Measurements from ENCODE around the gene CDK5RAP3.

Gene CDK5RAP3

DNA sequence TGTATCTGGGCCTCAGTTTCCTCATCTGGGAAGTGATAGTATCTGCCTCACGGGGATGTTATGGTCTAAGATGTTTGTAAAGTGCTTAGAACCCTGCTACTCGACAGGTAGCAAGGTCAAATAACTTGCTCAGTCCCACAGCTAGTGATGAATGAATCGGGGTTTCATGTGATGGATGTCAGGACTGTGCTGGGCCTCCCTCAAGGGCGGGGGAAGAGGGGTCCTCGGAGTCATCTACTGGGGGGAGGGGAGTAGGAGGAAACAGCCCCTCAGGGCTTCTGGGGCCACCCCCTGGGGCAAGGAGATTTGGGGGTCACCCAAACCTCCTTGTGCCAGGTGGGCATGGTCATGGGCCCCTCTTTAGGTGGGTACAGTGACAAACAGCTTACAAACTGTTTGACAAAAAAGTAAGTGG, 28.8 kb upstream of the CDK5RAP3 start:
- peaks cover 36% of the 10 kb centered on the region for H3K4me1 Mint-ChIP-seq (ENCODE audit: low read depth)
- peak overlapping the region; percentile 91 for H3K27ac Mint-ChIP-seq
- H3K4me3 Mint-ChIP-seq = peak overlapping the region; percentile 95
- H3K36me3 Mint-ChIP-seq (ENCODE audit: low read depth) = peaks cover 20% of the 10 kb centered on the region
- H3K27me3 Mint-ChIP-seq (ENCODE audit: low read depth) = no peaks in the 10 kb centered on the region
- DNase-seq (ENCODE audit: low spot score) = no peak
- H3K9me3 Mint-ChIP-seq = peaks cover 3% of the 10 kb centered on the region

- H3K4me3 Mint-ChIP-seq = peak overlapping the region; percentile 95
- H3K27ac Mint-ChIP-seq = peak overlapping the region; percentile 91
- H3K9me3 Mint-ChIP-seq = peaks cover 3% of the 10 kb centered on the region
- peaks cover 22% of the 10 kb centered on the region for H3K36me3 Mint-ChIP-seq (ENCODE audit: low read depth)
- H3K4me1 Mint-ChIP-seq (ENCODE audit: low read depth) = peaks cover 38% of the 10 kb centered on the region
- H3K27me3 Mint-ChIP-seq (ENCODE audit: low read depth) = no peaks in the 10 kb centered on the region
- no peak for DNase-seq (ENCODE audit: low spot score)
These were observed 28.3 kb upstream of the CDK5RAP3 start for GRCh38 chr17:47942568-47942967.

DNA sequence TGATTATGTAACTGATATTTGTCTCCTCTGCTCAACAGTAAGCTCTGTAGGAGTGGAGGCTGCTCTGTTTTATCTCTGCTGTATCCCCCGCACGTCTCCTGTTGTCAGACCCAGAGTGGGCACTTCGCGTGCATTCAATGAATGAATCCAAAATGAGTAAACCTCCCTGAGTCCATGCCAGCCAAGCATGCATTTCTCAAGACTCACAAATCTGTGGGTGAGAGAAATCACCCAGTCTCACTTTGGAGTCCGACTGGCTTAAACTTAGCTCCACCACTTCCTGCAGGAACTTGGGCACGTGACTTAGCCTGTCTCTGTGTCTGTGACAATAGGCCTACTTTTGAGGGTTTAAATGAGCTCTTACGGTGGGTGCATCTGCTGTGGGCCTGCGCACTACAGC, 25.8 kb upstream of the CDK5RAP3 start:
- Mint-ChIP-seq H3K27ac (peak overlapping the region; percentile 56), H3K36me3 (ENCODE audit: low read depth) (peaks cover 34% of the 10 kb centered on the region), H3K27me3 (ENCODE audit: low read depth) (no peaks in the 10 kb centered on the region), H3K4me3 (peak overlapping the region; percentile 25), H3K4me1 (ENCODE audit: low read depth) (peaks cover 49% of the 10 kb centered on the region), H3K9me3 (peaks cover 3% of the 10 kb centered on the region)
- DNase-seq (ENCODE audit: low spot score) = no peak

DNA sequence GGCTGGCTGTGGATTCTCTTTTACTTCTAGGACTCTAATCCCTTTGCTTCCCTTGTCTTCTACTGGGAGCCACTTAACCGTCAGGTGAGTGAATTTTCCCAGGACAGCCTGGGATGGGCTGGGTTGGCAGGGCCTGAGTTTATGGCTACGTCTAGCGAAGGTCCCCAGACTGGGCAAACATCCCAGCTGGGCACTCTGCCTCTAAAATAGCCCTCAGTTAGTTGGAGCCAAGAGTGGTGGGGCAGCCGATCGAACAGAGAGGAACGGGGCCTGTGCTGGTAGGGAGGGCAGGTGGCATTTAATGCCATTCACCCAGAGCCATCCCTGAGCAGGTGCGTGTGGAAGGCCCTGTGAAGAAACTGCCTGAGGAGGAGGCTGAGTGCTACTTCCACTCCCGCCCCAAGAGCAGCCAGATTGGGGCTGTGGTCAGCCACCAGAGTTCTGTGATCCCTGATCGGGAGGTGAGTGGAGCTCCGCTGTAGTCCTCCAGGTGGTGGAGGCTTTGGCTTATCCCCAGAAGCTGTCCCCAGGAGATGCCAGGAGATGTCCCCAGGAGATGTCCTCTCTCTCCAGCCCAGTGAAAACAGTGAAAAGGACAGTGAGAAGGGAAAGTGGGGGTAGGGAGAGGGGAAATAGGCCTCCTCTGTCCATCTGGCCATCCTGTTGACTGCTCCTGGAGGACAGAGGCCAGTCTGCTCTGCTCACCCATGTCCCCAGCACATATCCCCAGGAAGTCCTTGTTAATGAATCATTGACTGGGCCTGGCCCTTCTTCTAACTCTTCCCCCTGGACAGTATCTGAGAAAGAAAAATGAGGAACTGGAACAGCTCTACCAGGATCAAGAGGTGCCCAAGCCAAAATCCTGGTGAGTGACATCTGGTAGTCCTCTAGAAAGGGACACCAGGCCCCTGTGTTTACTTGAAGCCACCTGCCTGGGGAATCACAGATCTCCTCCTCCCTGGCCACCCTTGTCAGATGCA, 25.1 kb upstream of the CDK5RAP3 start:
- peaks cover 3% of the 10 kb centered on the region for H3K9me3 Mint-ChIP-seq
- peaks cover 46% of the 10 kb centered on the region for H3K4me1 Mint-ChIP-seq (ENCODE audit: low read depth)
- H3K36me3 Mint-ChIP-seq (ENCODE audit: low read depth) = peaks cover 34% of the 10 kb centered on the region
- no peak for DNase-seq (ENCODE audit: low spot score)
- peak overlapping the region; percentile 56 for H3K27ac Mint-ChIP-seq
- peak overlapping the region; percentile 25 for H3K4me3 Mint-ChIP-seq
- no peaks in the 10 kb centered on the region for H3K27me3 Mint-ChIP-seq (ENCODE audit: low read depth)

GRCh38 chr17:47946516-47946915, 24.4 kb upstream of the CDK5RAP3 start:
- H3K27ac Mint-ChIP-seq = no peak overlapping the region
- peaks cover 41% of the 10 kb centered on the region for H3K4me1 Mint-ChIP-seq (ENCODE audit: low read depth)
- H3K4me3 Mint-ChIP-seq = no peak overlapping the region

GRCh38 chr17:47946929-47947397, 23.9 kb upstream of the CDK5RAP3 start:
- H3K27ac Mint-ChIP-seq = no peak overlapping the region
- peaks cover 32% of the 10 kb centered on the region for H3K36me3 Mint-ChIP-seq (ENCODE audit: low read depth)
- H3K27me3 Mint-ChIP-seq (ENCODE audit: low read depth) = no peaks in the 10 kb centered on the region
- H3K9me3 Mint-ChIP-seq = no peaks in the 10 kb centered on the region
- no peak overlapping the region for H3K4me3 Mint-ChIP-seq
- H3K4me1 Mint-ChIP-seq (ENCODE audit: low read depth) = peaks cover 40% of the 10 kb centered on the region
- peak; percentile 68 for DNase-seq (ENCODE audit: low spot score)

More at GRCh38 chr17:47946516-47946915, 24.4 kb upstream of the CDK5RAP3 start:
- Mint-ChIP-seq H3K36me3 (ENCODE audit: low read depth) (peaks cover 32% of the 10 kb centered on the region), H3K9me3 (no peaks in the 10 kb centered on the region), H3K27me3 (ENCODE audit: low read depth) (no peaks in the 10 kb centered on the region)
- no peak for DNase-seq (ENCODE audit: low spot score)

- peaks cover 30% of the 10 kb centered on the region for H3K36me3 Mint-ChIP-seq (ENCODE audit: low read depth)
- peak overlapping the region; percentile 73 for H3K4me3 Mint-ChIP-seq
- peaks cover 28% of the 10 kb centered on the region for H3K4me1 Mint-ChIP-seq (ENCODE audit: low read depth)
- H3K9me3 Mint-ChIP-seq = no peaks in the 10 kb centered on the region
- peak overlapping the region; percentile 11 for H3K27ac Mint-ChIP-seq
- no peaks in the 10 kb centered on the region for H3K27me3 Mint-ChIP-seq (ENCODE audit: low read depth)
- DNase-seq (ENCODE audit: low spot score) = no peak
These were observed 22.2 kb upstream of the CDK5RAP3 start for GRCh38 chr17:47948706-47949196.

DNA sequence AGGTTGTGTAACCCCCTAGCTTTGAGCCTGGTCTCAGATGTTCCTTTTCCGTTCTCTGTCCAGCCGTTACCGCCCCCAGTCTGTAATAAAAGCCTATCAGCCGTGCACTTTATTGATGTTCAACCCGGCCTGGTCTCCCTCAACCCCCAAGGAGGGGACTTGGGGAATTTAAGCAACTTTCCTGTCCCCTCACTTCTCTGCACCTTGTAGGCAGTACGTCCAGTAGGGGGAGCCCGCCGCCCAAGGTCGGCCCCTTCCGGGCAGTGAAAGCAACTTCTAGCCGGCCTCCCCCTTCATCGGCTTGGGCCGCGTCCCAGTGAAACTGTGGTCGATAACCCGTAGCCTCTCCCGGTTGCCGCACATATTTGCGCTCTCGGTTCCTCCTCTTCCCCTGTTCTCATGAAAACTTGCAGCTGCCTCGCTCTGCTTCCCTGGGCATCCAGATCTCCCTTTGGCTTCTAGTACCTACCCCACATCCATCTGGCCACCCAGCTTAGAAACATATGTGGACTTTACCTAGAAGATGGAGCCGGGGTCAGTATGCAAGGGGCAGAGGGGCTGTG, 21.6 kb upstream of the CDK5RAP3 start:
- no peaks in the 10 kb centered on the region for H3K27me3 Mint-ChIP-seq (ENCODE audit: low read depth)
- peak overlapping the region; percentile 74 for H3K27ac Mint-ChIP-seq
- no peaks in the 10 kb centered on the region for H3K9me3 Mint-ChIP-seq
- DNase-seq (ENCODE audit: low spot score) = peak; percentile 74
- H3K36me3 Mint-ChIP-seq (ENCODE audit: low read depth) = peaks cover 30% of the 10 kb centered on the region
- peaks cover 24% of the 10 kb centered on the region for H3K4me1 Mint-ChIP-seq (ENCODE audit: low read depth)
- H3K4me3 Mint-ChIP-seq = peak overlapping the region; percentile 73

DNA sequence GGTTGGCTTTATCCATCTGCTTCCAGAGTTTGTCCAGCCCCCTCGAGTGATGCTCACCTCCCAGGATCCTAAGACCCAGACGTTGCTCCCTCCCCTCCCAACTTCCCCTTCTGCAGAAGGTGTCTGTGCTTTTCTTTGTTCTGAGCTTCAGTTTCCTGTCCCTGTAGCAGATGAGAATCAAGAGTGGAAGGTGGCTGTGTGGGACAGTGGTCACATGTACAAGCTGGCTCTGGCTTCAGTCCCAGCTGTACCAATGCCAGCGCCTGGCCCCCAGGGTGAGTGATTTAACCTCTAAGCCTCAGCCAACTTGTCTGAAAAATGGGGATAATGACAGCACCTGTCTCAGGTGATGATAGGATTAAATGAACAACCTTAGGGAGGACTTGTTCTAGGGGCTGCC, 21.0 kb upstream of the CDK5RAP3 start:
- Mint-ChIP-seq H3K4me3 (no peak overlapping the region), H3K27me3 (ENCODE audit: low read depth) (no peaks in the 10 kb centered on the region), H3K36me3 (ENCODE audit: low read depth) (peaks cover 24% of the 10 kb centered on the region), H3K27ac (peak overlapping the region; percentile 53), H3K4me1 (ENCODE audit: low read depth) (peaks cover 21% of the 10 kb centered on the region), H3K9me3 (no peaks in the 10 kb centered on the region)
- DNase-seq (ENCODE audit: low spot score) = no peak

GRCh38 chr17:47950448-47950847, 20.5 kb upstream of the CDK5RAP3 start:
- no peak overlapping the region for H3K27ac Mint-ChIP-seq
- no peak for DNase-seq (ENCODE audit: low spot score)
- H3K27me3 Mint-ChIP-seq (ENCODE audit: low read depth) = no peaks in the 10 kb centered on the region
- peaks cover 19% of the 10 kb centered on the region for H3K36me3 Mint-ChIP-seq (ENCODE audit: low read depth)
- H3K4me3 Mint-ChIP-seq = no peak overlapping the region
- H3K4me1 Mint-ChIP-seq (ENCODE audit: low read depth) = peaks cover 16% of the 10 kb centered on the region
- H3K9me3 Mint-ChIP-seq = no peaks in the 10 kb centered on the region

DNA sequence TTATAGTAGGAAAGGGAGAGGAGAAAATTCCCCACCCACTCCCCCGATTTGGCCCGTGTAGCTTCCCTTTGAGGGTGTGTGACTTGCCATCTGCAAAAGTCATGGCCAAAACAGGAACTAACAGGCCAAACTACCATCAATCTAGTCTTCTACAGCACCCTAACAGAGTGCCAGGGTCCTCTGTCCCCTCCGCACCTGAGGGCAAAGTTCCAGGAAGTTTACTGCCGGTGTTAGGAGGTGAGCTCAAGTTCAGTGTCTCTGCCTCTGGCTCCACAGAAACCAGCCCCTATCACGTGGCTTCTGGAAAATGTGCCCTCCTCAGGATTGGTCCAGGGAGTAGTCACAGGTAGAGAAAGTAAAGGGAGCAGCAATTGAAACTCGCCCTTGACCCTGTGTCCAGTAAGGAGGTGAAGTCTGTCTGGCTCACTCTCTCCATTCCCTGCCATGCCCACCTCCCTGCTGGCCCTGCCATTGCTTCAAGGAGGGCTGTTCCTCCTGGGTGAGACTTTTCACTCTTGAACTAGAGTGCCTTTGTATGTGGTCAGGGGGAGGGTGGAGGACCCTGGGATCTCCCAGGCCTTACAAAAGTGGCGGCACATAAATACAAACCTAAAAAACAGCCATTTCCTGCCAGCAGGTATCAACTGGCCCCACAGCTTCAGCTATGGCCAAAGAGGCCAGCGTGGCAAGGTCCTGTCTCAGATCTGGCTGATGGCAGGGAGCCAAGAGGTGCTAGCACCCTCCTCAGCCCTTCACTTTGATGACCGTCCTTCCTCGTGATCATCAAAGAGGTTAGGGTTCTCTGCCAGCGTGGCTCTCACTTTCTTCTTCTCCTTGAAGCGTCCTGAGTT, 18.5 kb upstream of the CDK5RAP3 start:
- no peak for DNase-seq (ENCODE audit: low spot score)

DNA sequence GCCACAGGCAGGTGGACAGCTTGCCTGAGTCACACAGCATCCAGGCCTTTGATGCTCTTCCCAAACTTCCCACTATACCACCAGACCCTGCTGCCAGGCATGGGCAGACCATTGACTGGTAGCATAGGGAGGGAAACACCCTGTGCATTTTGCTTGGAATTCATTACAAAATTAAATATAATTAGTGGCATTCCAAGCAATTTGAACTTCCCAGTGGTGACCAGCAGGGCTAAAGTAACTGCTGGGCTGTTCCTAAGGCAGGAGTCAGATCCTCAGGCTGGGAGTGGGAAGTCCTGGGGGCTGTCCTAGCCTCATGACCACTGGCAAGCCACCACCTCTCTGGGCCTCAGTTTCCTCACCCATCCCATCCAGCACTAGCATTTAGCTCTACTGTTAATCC, 17.0 kb upstream of the CDK5RAP3 start:
- H3K9me3 Mint-ChIP-seq = no peaks in the 10 kb centered on the region
- peaks cover 10% of the 10 kb centered on the region for H3K4me1 Mint-ChIP-seq (ENCODE audit: low read depth)
- no peaks in the 10 kb centered on the region for H3K27me3 Mint-ChIP-seq (ENCODE audit: low read depth)
- H3K27ac Mint-ChIP-seq = no peak overlapping the region
- H3K4me3 Mint-ChIP-seq = no peak overlapping the region
- DNase-seq (ENCODE audit: low spot score) = no peak
- peaks cover 6% of the 10 kb centered on the region for H3K36me3 Mint-ChIP-seq (ENCODE audit: low read depth)

More for the DNA sequence above, 18.5 kb upstream of the CDK5RAP3 start:
- Mint-ChIP-seq H3K4me3 (no peak overlapping the region), H3K27ac (no peak overlapping the region), H3K4me1 (ENCODE audit: low read depth) (peaks cover 11% of the 10 kb centered on the region), H3K9me3 (no peaks in the 10 kb centered on the region), H3K27me3 (ENCODE audit: low read depth) (no peaks in the 10 kb centered on the region), H3K36me3 (ENCODE audit: low read depth) (peaks cover 12% of the 10 kb centered on the region)
